ENCODE data around the gene MOB2.

MOB2 gene

GRCh38 chr11:1502954-1503707, 16.6 kb upstream of the MOB2 start:
- no peak for DNase-seq

- no peak for DNase-seq
Measured at GRCh38 chr11:1502168-1502953, 15.8 kb upstream of the MOB2 start.

DNA sequence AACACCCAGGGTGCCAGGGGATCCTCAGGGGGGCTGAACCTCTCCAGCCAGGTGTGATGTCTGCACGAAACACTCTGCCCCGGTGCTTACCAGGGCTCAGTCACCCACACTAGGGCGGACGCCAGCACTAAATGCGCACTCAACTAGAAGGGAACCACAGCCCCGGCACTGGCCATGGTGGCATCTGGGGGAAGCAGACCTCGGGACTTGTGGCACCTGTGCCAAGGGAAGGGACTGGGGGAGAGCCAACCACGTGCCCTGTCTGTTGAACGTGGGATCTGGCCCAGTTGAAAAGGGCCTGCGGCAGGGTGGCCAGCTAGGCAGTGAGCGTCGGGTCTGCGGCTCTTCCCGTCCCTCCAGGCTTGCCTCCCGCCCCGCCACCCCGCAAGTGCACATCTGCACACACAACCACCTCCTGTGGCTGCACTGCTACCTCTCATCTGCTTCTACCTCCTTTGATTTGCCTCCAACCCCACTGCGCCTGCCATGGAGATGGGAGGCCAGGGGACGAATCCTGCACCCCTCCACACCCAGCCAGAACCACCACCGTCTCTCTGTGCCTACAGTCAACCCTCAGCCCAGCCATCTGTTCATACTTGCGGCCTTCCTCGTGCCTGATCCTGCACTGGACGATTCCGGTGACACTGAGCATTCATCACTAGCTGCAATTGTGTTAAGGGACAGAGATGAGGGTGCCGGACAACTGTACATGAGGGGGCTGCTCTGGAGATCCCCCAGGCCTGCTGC, 15.0 kb upstream of the MOB2 start:
- no peak for DNase-seq

DNA sequence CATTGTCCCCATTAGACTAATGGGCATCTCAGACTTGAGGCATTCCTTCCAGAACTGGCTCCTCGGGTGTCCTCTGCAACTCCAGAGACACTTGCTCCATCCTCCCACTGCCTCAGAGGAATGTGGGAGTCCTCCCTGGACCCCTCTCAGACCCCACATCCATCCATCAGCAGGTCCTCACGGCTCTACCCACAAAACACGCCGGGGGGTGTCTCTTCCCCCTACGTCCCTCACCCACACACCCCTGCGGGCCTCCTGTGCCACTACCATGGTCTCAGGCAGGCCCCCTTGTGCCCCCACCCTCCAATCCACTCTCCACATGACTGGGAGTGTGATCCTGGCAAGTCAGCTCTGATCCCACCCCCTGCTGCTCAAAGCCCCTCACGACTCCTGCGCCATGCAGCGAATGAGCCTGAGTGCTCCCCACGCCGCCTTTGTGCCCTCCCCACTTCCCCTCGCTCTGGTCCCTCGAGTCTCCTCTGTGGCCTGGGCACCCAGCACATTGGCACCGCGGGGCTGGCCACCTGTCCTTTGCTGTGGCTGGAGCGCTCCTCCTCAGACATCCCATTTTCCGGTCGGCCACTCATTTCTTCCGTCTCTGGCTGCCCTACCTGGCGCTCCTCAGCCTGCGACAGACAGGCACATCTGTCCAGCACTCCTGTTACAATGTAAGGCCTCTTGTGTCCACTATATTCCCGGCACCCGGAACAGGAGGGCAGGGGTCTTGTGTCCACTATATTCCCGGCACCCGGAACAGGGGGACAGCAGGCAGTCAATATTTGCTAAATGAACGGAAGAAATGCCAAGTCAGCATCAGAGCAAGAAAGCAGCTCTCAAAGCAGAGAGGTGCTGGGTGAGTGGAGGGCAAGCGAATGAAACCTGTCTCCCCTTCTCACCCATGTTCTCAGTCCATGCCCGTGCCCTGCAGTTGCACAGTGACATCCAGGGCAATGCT, 14.2 kb upstream of the MOB2 start:
- DNase-seq = no peak

DNA sequence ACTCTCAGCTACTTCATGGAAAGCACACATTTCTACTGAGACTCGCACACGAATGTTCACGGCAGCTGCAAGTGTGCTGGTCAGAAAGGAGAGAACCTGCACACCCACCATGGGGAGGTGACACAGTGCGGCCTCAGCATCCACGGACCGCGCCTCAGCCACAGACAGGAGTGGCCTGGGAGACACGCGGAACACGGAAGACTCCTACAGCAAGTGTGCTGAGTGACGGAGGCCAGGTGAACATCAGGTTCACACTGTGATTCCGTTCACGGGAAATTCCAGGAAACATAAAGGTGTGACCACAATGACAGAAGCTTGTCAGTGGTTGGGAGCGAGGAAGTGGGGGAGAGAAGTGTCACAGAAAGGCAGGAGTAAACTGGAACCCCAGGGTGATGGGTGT, 13.3 kb upstream of the MOB2 start:
- no peak for DNase-seq

DNA sequence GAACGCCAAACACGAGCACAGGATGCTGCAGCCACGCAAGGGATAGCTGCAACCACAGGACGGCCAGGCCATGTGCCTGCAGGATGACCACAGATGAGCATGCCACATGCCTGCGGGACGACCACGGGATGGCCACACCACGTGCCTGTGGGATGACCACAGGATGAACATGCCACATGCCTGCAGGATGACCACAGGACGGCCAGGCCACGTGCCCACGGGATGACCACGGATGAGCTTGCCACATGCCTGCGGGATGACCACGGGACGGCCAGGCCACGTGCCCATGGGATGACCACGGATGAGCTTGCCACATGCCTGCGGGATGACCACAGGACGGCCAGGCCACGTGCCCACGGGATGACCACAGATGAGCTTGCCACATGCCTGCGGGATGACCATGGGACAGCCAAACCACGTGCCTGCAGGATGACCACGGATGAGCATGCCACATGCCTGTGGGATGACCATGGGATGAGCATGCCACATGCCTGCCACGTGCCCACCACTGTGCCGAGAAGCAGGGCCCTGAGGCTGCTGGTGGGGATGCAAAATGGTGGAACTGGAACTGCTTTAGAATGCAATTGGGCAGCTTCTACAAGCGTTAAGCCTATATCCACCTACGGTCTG, 12.8 kb upstream of the MOB2 start:
- no peak for DNase-seq

GRCh38 chr11:1498262-1498661, 11.7 kb upstream of the MOB2 start:
- DNase-seq = no peak

DNA sequence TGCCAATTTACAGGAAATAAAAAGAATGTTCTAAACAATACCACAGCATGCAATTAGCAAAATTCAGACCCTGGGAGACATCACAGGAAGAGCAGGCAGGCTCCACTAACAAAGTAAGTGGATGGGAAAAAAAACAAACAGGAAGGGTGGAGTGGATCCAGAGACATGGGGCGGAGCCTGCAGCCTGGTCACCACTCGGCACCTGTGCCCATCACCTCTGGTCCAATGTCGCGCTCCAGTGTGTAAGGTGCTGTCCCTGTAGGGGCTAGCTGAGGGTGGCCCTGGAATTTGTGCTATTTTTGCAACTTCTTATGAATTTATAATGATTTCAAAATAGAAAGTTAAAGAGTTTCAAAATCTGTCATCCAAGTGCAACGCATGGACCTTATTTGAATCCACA, 11.0 kb upstream of the MOB2 start:
- DNase-seq = no peak

- DNase-seq = no peak
Measured at GRCh38 chr11:1496761-1497095, 10.1 kb upstream of the MOB2 start.

- DNase-seq = no peak
Measured at GRCh38 chr11:1496091-1496760, 9.6 kb upstream of the MOB2 start.

- no peak for DNase-seq
Measured at GRCh38 chr11:1494650-1495049, 8.1 kb upstream of the MOB2 start.

- DNase-seq = no peak
Measured at GRCh38 chr11:1493650-1494244, 7.2 kb upstream of the MOB2 start.

DNA sequence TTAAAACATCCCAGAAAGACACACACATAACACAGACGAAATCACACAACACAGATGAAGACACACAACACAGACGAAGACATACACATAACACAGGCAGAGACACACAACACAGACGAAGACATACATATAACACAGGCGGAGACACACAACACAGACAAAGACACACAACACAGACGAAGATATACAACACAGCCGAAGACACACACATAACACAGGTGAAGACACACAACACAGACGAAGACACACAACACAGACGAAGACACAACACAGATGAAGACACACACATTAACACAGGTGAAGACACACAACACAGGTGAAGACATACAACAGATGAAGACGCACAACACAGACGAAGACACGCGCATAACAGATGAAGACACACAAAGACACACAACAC, 4.8 kb upstream of the MOB2 start:
- DNase-seq = no peak

- no peak for DNase-seq
Measured at GRCh38 chr11:1490651-1491050, 4.1 kb upstream of the MOB2 start.

- DNase-seq = no peak
Measured at GRCh38 chr11:1488575-1489180, 2.1 kb upstream of the MOB2 start.

DNA sequence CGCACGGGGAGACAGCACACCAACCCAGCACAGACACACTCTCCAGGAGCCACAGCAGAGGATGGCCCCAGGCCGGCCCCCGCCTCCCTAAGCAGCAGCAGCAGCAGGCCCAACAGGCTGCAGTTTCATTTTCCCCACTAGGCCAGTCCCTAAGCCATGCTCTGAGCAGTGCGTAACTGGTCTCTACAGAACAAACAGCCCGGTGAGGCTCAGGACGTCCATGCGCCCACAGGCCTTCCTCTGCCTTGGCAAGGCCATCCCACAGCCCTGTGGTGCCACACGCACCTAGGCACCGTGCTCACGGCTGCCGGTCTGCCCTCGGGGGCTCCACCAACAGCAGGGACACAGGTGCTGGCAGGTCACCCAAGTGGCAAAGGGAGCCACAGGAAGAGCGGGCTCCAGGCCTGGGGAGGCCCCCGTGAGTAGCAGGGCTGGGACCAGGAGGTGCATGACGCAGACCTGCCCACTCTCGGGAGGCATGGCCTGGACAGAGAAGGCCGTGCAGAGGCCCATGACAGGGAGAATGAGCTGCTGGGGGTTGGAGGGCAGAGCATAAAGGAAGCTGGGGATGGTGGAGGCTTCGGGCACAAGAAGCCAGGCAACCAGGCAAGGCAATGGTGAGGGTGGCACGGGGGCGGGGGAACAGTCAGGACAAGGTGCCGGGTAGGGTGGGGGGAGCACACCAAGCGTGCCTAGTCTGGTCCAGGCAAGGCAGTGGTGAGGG, 1.4 kb upstream of the MOB2 start:
- no peak for DNase-seq

DNA sequence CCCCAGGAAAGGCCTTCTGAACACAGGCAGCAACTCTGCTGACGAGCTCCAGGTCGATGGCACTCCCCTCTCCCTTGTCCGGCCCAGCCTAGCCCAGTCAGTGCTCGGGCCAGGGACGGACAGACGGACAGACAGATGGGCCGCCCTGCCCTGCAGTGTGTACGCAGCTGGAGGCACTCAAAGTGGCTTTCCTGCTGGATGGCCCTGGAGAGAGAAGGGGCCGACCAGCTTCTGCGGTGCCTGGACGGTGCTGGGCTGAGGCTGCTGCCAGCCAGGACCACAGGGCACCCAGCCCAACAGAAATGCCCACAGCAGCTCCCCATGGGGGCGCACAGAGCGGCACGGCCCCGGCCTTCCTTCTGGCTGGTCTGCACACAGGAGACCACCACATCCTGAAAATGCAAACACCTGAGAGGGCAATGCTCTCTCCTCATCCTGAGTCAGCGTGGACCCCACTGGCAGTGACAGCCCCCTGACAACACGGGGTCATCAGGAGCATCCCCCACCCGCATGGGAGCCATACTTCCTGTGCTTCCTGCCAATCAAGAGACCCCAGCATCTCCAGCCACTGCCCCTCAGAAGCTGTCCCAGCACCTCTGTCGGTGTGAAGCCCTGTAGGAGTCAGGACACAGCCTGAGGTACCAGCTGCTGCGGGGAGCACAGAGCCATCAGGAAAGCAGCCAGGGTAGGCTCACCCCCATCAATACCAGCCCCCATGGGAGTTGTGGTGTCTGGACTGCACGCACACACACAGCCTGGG, 692 bp upstream of the MOB2 start:
- DNase-seq = no peak

- DNase-seq = no peak
Measured at GRCh38 chr11:1485504-1485885, 1.1 kb downstream of the MOB2 start.

Measured in activated CD8-positive, alpha-beta memory T cell treated with anti-CD3 and anti-CD28 coated beads, Interleukin-2, amount 50 U/mL, for 4 hours (primary cell).